ENCODE measurements around the gene ANKRD40.
"Not testable (repeated sequence)": the region's sequence is repeated elsewhere in the genome, so short reads cannot be mapped to it uniquely, and the experiment has no call there.

Gene ANKRD40

GRCh38 chr17:50710025-50710424 is 2.3 kb upstream of the ANKRD40 start:
- no peak for DNase-seq
- no peak for TF ChIP-seq EZH2phosphoT487 (IDR thresholded peaks at IDR 0.05; ENCODE audit: low read length)
- TF ChIP-seq, protein P1, sequence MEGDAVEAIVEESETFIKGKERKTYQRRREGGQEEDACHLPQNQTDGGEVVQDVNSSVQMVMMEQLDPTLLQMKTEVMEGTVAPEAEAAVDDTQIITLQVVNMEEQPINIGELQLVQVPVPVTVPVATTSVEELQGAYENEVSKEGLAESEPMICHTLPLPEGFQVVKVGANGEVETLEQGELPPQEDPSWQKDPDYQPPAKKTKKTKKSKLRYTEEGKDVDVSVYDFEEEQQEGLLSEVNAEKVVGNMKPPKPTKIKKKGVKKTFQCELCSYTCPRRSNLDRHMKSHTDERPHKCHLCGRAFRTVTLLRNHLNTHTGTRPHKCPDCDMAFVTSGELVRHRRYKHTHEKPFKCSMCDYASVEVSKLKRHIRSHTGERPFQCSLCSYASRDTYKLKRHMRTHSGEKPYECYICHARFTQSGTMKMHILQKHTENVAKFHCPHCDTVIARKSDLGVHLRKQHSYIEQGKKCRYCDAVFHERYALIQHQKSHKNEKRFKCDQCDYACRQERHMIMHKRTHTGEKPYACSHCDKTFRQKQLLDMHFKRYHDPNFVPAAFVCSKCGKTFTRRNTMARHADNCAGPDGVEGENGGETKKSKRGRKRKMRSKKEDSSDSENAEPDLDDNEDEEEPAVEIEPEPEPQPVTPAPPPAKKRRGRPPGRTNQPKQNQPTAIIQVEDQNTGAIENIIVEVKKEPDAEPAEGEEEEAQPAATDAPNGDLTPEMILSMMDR (IDR thresholded peaks at IDR 0.05; ENCODE audit: low read length), result no peak
- no peak for TF ChIP-seq EZH2 (optimal IDR thresholded peaks at IDR 0.05; ENCODE audit: low read depth, low read length)
- no peak overlapping the region for H3K27ac ChIP-seq (ENCODE audit: low read length)
- H3K27me3 ChIP-seq (replicated peaks; ENCODE audit: insufficient read depth, low read length), result no peaks in the 10 kb centered on the region
- H3K36me3 ChIP-seq (replicated peaks; ENCODE audit: insufficient read depth, low read length), result no peaks in the 10 kb centered on the region
- H3K79me2 ChIP-seq (ENCODE audit: low read length), result peaks cover 39% of the 10 kb centered on the region
- no peaks in the 10 kb centered on the region for H3K9me3 ChIP-seq (replicated peaks; ENCODE audit: insufficient read depth, low read length)
- no peaks in the 10 kb centered on the region for H3K9me2 ChIP-seq (replicated peaks; ENCODE audit: insufficient read depth, low read length)
- no peak overlapping the region for H3K4me2 ChIP-seq (ENCODE audit: low read depth, low read length)
- H4K20me1 ChIP-seq (ENCODE audit: insufficient read depth, low read length), result no peaks in the 10 kb centered on the region
- H3F3A ChIP-seq (ENCODE audit: insufficient read depth, low read length), result peaks cover 22% of the 10 kb centered on the region
- no peak overlapping the region for H2AFZ ChIP-seq (ENCODE audit: low read length)
- H3K4me1 ChIP-seq (ENCODE audit: low read length), result peaks cover 15% of the 10 kb centered on the region
- no peak overlapping the region for H3K4me3 ChIP-seq (ENCODE audit: low read length)
- H3K9ac ChIP-seq (ENCODE audit: low read length), result no peak overlapping the region

DNA sequence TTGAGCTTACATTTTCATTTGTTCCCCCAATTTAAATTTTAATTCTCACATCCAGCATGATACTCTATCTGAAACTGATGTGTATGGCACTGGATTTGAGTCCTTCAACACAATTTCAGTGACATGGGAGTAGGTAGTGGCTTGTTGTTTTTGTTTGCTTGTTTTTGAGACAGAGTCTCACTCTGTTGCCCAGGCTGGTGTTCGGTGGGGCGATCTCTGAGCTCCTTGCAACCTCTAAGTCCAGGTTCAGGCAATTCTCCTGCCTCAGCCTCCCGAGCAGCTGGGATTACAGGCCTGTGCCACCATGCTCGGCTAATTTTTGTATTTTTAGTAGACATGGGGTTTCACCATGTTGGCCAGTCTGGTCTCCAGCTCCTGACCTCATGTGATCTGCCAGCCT is 1.3 kb upstream of the ANKRD40 start:
- Histone ChIP-seq H3K27ac (ENCODE audit: low read length) (peak overlapping the region; percentile 85), H3K79me2 (ENCODE audit: low read length) (peaks cover 49% of the 10 kb centered on the region), H3K4me2 (ENCODE audit: low read depth, low read length) (peak overlapping the region; percentile 77)

DNA sequence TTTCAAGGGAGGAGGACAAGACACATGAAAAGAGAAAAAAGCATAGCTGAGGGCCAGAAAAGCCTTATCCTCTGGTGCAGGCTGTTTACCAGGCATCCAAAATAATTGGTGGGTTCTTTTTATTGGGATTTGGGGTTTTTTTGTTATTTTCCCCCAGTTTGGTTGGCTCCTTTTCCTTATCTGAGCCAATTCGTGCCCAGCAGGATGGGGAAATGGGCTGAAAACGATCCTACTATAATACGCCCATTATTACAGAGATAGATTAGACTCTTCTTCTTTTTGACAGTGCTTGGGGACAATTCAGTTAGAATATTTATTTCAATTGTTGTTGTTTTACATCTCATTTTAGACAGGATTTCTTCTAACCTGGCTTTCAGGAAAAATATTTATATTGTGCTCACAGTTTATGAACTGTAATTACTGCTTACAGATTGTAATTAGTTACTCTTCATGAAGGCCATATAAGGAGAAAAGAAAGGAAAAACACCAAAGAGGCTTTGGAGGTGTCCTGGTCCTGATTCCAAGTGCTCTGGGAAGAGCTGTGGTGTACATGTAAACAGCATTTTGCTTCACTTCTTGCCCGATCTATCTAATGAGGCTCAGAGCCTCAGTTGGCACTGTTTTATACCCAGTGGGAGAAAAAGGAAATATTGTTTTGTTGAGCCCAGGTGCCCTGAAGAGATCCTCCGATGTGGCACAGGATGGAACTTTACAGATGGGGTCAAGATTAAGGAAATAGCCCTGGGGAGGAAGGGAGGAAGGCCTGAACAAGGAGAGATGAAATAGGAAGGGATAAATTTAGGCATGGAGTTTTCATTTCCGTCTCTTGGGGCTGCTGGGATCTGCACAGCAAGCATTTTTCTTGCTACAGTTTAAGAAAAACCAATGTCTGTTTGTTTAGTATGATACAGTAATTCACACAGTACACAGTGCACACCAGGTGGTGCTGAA is 611 bp upstream of the ANKRD40 start:
- Histone ChIP-seq H3F3A (ENCODE audit: insufficient read depth, low read length) (peaks cover 22% of the 10 kb centered on the region), H3K27me3 (replicated peaks; ENCODE audit: insufficient read depth, low read length) (no peaks in the 10 kb centered on the region), H2AFZ (ENCODE audit: low read length) (peak overlapping the region; percentile 72), H3K27ac (ENCODE audit: low read length) (peak overlapping the region; percentile 85), H4K20me1 (ENCODE audit: insufficient read depth, low read length) (no peaks in the 10 kb centered on the region), H3K4me3 (ENCODE audit: low read length) (peak overlapping the region; percentile 71), H3K9me3 (replicated peaks; ENCODE audit: insufficient read depth, low read length) (no peaks in the 10 kb centered on the region), H3K9ac (ENCODE audit: low read length) (peak overlapping the region; percentile 81), H3K4me1 (ENCODE audit: low read length) (peaks cover 16% of the 10 kb centered on the region), H3K36me3 (replicated peaks; ENCODE audit: insufficient read depth, low read length) (0 out of 2 replicates have a peak, but pooled peaks cover under 1% of the 10 kb centered on the region), H3K9me2 (replicated peaks; ENCODE audit: insufficient read depth, low read length) (no peaks in the 10 kb centered on the region), H3K79me2 (ENCODE audit: low read length) (peaks cover 56% of the 10 kb centered on the region), H3K4me2 (ENCODE audit: low read depth, low read length) (peak overlapping the region; percentile 77)
- peak; percentile 58 for DNase-seq
- TF ChIP-seq EZH2 (optimal IDR thresholded peaks at IDR 0.05; ENCODE audit: low read depth, low read length), result no peak
- no peak for TF ChIP-seq EZH2phosphoT487 (IDR thresholded peaks at IDR 0.05; ENCODE audit: low read length)
- TF ChIP-seq, protein P1 (IDR thresholded peaks at IDR 0.05; ENCODE audit: low read length), result no peak

More for the DNA sequence above, 1.3 kb upstream of the ANKRD40 start:
- H2AFZ ChIP-seq (ENCODE audit: low read length), result peak overlapping the region; percentile 72
- H3K4me1 ChIP-seq (ENCODE audit: low read length), result peaks cover 15% of the 10 kb centered on the region
- not testable (repeated sequence) for H3K9me2 ChIP-seq (replicated peaks; ENCODE audit: insufficient read depth, low read length); DNase-seq; H3K27me3 ChIP-seq (replicated peaks; ENCODE audit: insufficient read depth, low read length); H3K9me3 ChIP-seq (replicated peaks; ENCODE audit: insufficient read depth, low read length); H3K36me3 ChIP-seq (replicated peaks; ENCODE audit: insufficient read depth, low read length); H4K20me1 ChIP-seq (ENCODE audit: insufficient read depth, low read length)
- H3K9ac ChIP-seq (ENCODE audit: low read length), result peak overlapping the region; percentile 81
- peaks cover 22% of the 10 kb centered on the region for H3F3A ChIP-seq (ENCODE audit: insufficient read depth, low read length)
- H3K4me3 ChIP-seq (ENCODE audit: low read length), result peak overlapping the region; percentile 71

- Histone ChIP-seq H3K27ac (ENCODE audit: low read length) (no peak overlapping the region), H4K20me1 (ENCODE audit: insufficient read depth, low read length) (no peaks in the 10 kb centered on the region), H2AFZ (ENCODE audit: low read length) (no peak overlapping the region), H3K36me3 (replicated peaks; ENCODE audit: insufficient read depth, low read length) (0 out of 2 replicates have a peak, but pooled peaks cover 7% of the 10 kb centered on the region), H3K4me1 (ENCODE audit: low read length) (peaks cover 10% of the 10 kb centered on the region), H3K27me3 (replicated peaks; ENCODE audit: insufficient read depth, low read length) (no peaks in the 10 kb centered on the region), H3K9ac (ENCODE audit: low read length) (no peak overlapping the region), H3K9me2 (replicated peaks; ENCODE audit: insufficient read depth, low read length) (no peaks in the 10 kb centered on the region), H3K4me3 (ENCODE audit: low read length) (no peak overlapping the region), H3K9me3 (replicated peaks; ENCODE audit: insufficient read depth, low read length) (no peaks in the 10 kb centered on the region), H3K4me2 (ENCODE audit: low read depth, low read length) (no peak overlapping the region), H3F3A (ENCODE audit: insufficient read depth, low read length) (peaks cover 14% of the 10 kb centered on the region), H3K79me2 (ENCODE audit: low read length) (peaks cover 86% of the 10 kb centered on the region)
- DNase-seq, result no peak
- TF ChIP-seq, protein P1 (IDR thresholded peaks at IDR 0.05; ENCODE audit: low read length), result no peak
- no peak for TF ChIP-seq EZH2 (optimal IDR thresholded peaks at IDR 0.05; ENCODE audit: low read depth, low read length)
- TF ChIP-seq EZH2phosphoT487 (IDR thresholded peaks at IDR 0.05; ENCODE audit: low read length), result no peak
Observed at GRCh38 chr17:50703162-50703561, 4.6 kb downstream of the ANKRD40 start.

Data from MM.1S (cell line).